ENCODE results near the gene TGFBRAP1. TPM values are rescaled to one million over a fixed set of nuclear protein-coding genes. Genes with fewer than 3 reads are reported as not detected.

Gene TGFBRAP1
- total and polyA plus RNA-seq, 9 of the 15 experiments (the other 6 are each of a cell fraction or from before 2014, with no cell fraction given): 3.7 to 18.0 (median 11.0) TPM

GRCh38 chr2:105337122-105338019 lies 7.8 kb upstream of the TGFBRAP1 start, which contains the start of gene C2orf49 (continued):
- TF ChIP-seq CHD7 (IDR thresholded peaks at IDR 0.05; ENCODE audit: low read depth, low read length): no peak
- TF ChIP-seq RHOXF2B (CRISPR knock-in tag; conservative IDR thresholded peaks at IDR 0.05): no peak
- TF ChIP-seq KLF1 (tag; IDR thresholded peaks at IDR 0.05): no peak
- no peak for TF ChIP-seq HES1 (IDR thresholded peaks at IDR 0.05; ENCODE audit: low read depth)
- TF ChIP-seq CBFB (CRISPR knock-in tag; IDR thresholded peaks at IDR 0.05): no peak
- TF ChIP-seq ETV6 (IDR thresholded peaks at IDR 0.05; ENCODE audit: borderline replicate concordance in 1 of 2, low read depth in 2 of 2, low read length in 1 of 2): no peak
- no peak for TF ChIP-seq ETV6 (CRISPR knock-in tag; IDR thresholded peaks at IDR 0.05; ENCODE audit: borderline replicate concordance)
- no peak for TF ChIP-seq ESRRB (CRISPR knock-in tag; IDR thresholded peaks at IDR 0.05; ENCODE audit: borderline replicate concordance)
- no peak for TF ChIP-seq ZBTB5 (IDR thresholded peaks at IDR 0.05)
- no peak for TF ChIP-seq RBM34 (IDR thresholded peaks at IDR 0.05; ENCODE audit: borderline replicate concordance, insufficient read depth, low read length)
- no peak for TF ChIP-seq SETDB1 (IDR thresholded peaks at IDR 0.05; ENCODE audit: low read length)
- no peak for TF ChIP-seq ZNF717 (CRISPR knock-in tag; IDR thresholded peaks at IDR 0.05)
- no peak for TF ChIP-seq PCBP1 (IDR thresholded peaks at IDR 0.05; ENCODE audit: low read depth, low read length, poor library complexity, severe bottlenecking)
- TF ChIP-seq ZNF140 (CRISPR knock-in tag; IDR thresholded peaks at IDR 0.05): no peak
